Activated naive CD8-positive, alpha-beta T cell (primary cell): Measurements from ENCODE around the gene NALCN.

Experiments
- H3K27ac Mint-ChIP-seq: one replicate; pipeline ENCODE4 v1.8.0; 2021; ENCODE audit warnings: mixed read lengths
- H3K27me3 Mint-ChIP-seq: one replicate; pipeline ENCODE4 v1.8.0; 2021; ENCODE audit warnings: mixed read lengths
- H3K36me3 Mint-ChIP-seq: one replicate; pipeline ENCODE4 v1.8.0; 2021; ENCODE audit warnings: mixed read lengths
- H3K4me1 Mint-ChIP-seq: one replicate; pipeline ENCODE4 v1.8.0; 2021; ENCODE audit warnings: low read depth, mixed read lengths
- H3K4me3 Mint-ChIP-seq: one replicate; pipeline ENCODE4 v1.8.0; 2021; ENCODE audit warnings: mild to moderate bottlenecking, mixed read lengths
- H3K9me3 Mint-ChIP-seq: one replicate; pipeline ENCODE4 v1.8.0; 2021; ENCODE audit warnings: low read depth, mixed read lengths

The NALCN gene

GRCh38 chr13:101300531-101300930 lies 115.8 kb downstream of the NALCN start:
- no peaks in the 10 kb centered on the region for H3K36me3 Mint-ChIP-seq

DNA sequence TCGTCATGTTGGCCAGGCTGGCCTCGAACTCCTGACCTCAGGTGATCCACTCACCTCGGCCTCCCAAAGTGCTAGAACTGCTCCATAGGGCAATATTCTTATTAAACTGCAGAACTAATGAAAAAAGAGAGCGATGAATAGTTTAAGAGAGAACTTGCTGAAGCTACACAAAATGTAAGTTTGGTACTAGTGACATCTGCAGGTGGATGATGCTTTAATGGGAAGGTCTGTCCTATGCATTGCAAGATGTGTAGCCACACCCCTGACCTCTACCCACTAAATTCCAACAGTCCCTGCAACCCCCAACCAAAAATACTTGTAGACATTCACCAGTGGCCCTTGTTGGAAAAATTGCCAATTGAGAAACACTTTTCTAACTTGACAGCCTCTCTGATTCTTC lies 117.8 kb downstream of the NALCN start:
- Mint-ChIP-seq H3K4me3 (no peak overlapping the region), H3K27ac (no peak overlapping the region), H3K36me3 (no peaks in the 10 kb centered on the region), H3K4me1 (no peaks in the 10 kb centered on the region), H3K27me3 (no peaks in the 10 kb centered on the region), H3K9me3 (peaks cover 4% of the 10 kb centered on the region)

More at GRCh38 chr13:101300531-101300930, 115.8 kb downstream of the NALCN start:
- Mint-ChIP-seq H3K4me1 (no peaks in the 10 kb centered on the region), H3K27ac (no peak overlapping the region), H3K27me3 (no peaks in the 10 kb centered on the region), H3K9me3 (no peaks in the 10 kb centered on the region), H3K4me3 (no peak overlapping the region)

- Mint-ChIP-seq H3K9me3 (peaks cover 4% of the 10 kb centered on the region), H3K27me3 (no peaks in the 10 kb centered on the region), H3K27ac (no peak overlapping the region), H3K4me3 (no peak overlapping the region), H3K4me1 (no peaks in the 10 kb centered on the region), H3K36me3 (no peaks in the 10 kb centered on the region)
These were observed 118.5 kb downstream of the NALCN start for GRCh38 chr13:101297794-101298193.

- H3K27ac Mint-ChIP-seq: no peak overlapping the region
- H3K9me3 Mint-ChIP-seq: peaks cover 4% of the 10 kb centered on the region
- H3K4me1 Mint-ChIP-seq: no peaks in the 10 kb centered on the region
- no peaks in the 10 kb centered on the region for H3K36me3 Mint-ChIP-seq
- peaks cover 4% of the 10 kb centered on the region for H3K27me3 Mint-ChIP-seq
- H3K4me3 Mint-ChIP-seq: no peak overlapping the region
These were observed 123.6 kb downstream of the NALCN start for GRCh38 chr13:101292711-101293110.

- H3K27ac Mint-ChIP-seq: no peak overlapping the region
These were observed 124.4 kb downstream of the NALCN start for GRCh38 chr13:101291646-101292515.

DNA sequence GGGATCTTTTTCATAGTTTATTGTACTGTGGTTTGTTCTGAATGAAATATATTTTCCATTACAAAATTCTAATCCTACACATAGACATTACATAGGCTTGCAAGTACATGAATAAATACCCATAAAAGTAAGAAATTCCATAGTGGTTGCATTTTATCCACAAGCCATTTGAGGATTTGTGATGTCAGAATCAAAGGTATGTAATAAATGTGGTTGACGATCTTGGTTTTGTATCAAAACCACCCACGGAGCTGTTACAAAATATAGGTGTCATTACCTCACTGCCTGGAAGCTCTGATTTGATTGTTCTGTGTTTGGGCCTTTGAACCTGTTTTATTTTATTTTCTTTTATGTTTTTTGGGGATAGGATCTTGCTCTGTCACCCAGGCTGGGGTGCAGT lies 125.1 kb downstream of the NALCN start:
- Mint-ChIP-seq H3K36me3 (no peaks in the 10 kb centered on the region), H3K27me3 (peaks cover 4% of the 10 kb centered on the region), H3K9me3 (peaks cover 4% of the 10 kb centered on the region), H3K27ac (no peak overlapping the region), H3K4me1 (no peaks in the 10 kb centered on the region), H3K4me3 (no peak overlapping the region)

More at GRCh38 chr13:101291646-101292515, 124.4 kb downstream of the NALCN start:
- Mint-ChIP-seq H3K4me1 (no peaks in the 10 kb centered on the region), H3K36me3 (no peaks in the 10 kb centered on the region), H3K27me3 (peaks cover 4% of the 10 kb centered on the region), H3K4me3 (no peak overlapping the region), H3K9me3 (peaks cover 4% of the 10 kb centered on the region)

DNA sequence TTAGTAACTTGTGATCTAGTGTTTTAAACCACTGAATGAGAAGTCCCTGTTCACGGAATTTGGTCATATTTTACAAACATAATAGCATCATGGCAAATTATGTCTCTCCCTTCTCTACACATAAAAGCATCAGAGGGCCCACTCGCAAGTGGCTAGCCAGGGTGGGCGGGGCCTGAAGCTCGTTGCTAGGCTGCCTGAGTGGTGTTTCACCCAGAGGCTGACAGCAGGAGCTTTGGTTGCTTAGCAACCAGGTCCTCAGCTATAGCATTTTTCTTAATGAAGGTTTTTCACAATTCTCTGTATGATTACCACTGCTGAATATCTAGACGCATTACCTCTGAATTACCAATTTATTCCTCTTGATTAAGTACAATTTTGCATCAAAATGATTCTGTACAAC lies 126.5 kb downstream of the NALCN start:
- no peaks in the 10 kb centered on the region for H3K36me3 Mint-ChIP-seq
- peaks cover 4% of the 10 kb centered on the region for H3K9me3 Mint-ChIP-seq
- H3K27me3 Mint-ChIP-seq: peaks cover 6% of the 10 kb centered on the region
- no peak overlapping the region for H3K4me3 Mint-ChIP-seq
- no peaks in the 10 kb centered on the region for H3K4me1 Mint-ChIP-seq
- H3K27ac Mint-ChIP-seq: no peak overlapping the region

- Mint-ChIP-seq H3K27ac (no peak overlapping the region), H3K4me1 (no peaks in the 10 kb centered on the region), H3K36me3 (no peaks in the 10 kb centered on the region), H3K27me3 (peaks cover 1% of the 10 kb centered on the region), H3K9me3 (no peaks in the 10 kb centered on the region), H3K4me3 (no peak overlapping the region)
These were observed 132.5 kb downstream of the NALCN start for GRCh38 chr13:101283782-101284181.

DNA sequence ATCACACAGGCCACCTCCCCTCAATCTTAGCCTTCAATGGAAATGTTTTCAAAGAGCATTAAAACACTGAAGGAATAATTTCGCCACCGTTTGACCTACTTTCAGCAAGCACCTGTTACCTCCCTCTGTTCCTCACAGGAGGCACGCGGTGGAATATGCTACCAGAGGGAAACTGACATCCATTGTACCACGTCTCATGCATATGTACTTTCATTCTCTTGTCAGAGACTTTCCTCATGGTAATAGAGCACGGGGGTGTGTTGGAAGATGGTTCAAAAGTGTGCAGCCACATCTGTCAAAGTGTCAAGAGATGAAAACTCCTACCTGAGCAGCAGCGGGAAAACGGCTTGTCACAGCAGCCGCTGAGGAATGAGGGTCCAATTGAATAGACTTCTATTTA lies 143.4 kb downstream of the NALCN start:
- H3K27me3 Mint-ChIP-seq: no peaks in the 10 kb centered on the region
- H3K36me3 Mint-ChIP-seq: no peaks in the 10 kb centered on the region
- H3K27ac Mint-ChIP-seq: no peak overlapping the region
- H3K9me3 Mint-ChIP-seq: no peaks in the 10 kb centered on the region
- H3K4me1 Mint-ChIP-seq: no peaks in the 10 kb centered on the region
- H3K4me3 Mint-ChIP-seq: no peak overlapping the region

DNA sequence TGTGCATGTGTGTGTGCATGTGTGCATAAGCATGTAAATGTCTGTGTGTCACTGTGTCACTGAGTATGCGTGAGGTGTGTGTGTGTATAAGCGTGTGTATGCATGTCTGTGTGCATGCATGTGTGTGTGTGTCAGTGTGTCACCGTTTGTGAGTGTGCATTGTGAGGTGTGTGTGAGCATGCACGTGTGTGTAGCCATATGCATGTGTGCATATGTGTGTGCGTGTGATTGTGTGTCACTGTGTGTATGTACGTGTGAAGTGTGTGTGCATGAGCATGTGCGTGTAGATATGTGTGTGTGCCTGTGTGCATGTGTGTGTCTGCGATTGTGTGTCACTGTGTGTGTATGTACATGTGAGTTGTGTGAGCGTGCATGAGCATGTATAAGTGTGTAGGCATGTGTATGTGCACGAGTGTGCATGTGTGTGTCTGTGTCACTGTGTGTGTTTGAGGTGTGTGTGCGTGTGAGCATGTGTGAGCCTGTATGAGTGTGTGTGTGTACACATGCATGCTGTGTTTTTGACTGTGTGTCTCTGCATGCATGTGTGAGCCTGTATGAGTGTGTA lies 144.5 kb downstream of the NALCN start:
- Mint-ChIP-seq H3K27ac (no peak overlapping the region), H3K4me3 (no peak overlapping the region), H3K4me1 (no peaks in the 10 kb centered on the region), H3K9me3 (no peaks in the 10 kb centered on the region), H3K27me3 (no peaks in the 10 kb centered on the region), H3K36me3 (no peaks in the 10 kb centered on the region)

DNA sequence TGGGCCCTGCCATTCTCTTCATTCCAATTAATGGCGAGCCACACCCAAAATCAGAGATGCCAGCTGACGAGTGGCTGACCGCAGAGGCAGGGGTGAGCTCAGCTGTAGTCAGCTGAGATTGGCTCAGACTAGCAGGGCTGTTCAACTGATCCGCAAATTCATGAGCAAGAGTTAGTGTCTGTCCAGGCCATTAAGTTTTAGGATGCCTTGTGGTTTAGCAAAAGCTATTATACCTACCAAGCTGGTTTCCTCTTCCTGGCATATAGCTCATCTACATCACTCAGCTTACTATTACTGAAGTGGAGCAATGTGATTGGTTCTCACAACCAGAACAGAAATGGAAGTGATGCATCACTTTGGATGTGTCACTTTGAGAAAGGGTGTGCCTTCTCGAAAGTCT lies 148.7 kb downstream of the NALCN start:
- H3K4me3 Mint-ChIP-seq: no peak overlapping the region
- peaks cover 3% of the 10 kb centered on the region for H3K4me1 Mint-ChIP-seq
- H3K27me3 Mint-ChIP-seq: no peaks in the 10 kb centered on the region
- H3K9me3 Mint-ChIP-seq: peaks cover 3% of the 10 kb centered on the region
- no peak overlapping the region for H3K27ac Mint-ChIP-seq
- H3K36me3 Mint-ChIP-seq: no peaks in the 10 kb centered on the region

GRCh38 chr13:101265934-101266333 lies 150.4 kb downstream of the NALCN start:
- Mint-ChIP-seq H3K9me3 (peaks cover 3% of the 10 kb centered on the region), H3K27me3 (no peaks in the 10 kb centered on the region)

GRCh38 chr13:101264931-101265330 lies 151.4 kb downstream of the NALCN start:
- Mint-ChIP-seq H3K36me3 (no peaks in the 10 kb centered on the region), H3K27me3 (no peaks in the 10 kb centered on the region), H3K4me1 (peaks cover 3% of the 10 kb centered on the region), H3K27ac (no peak overlapping the region), H3K4me3 (no peak overlapping the region), H3K9me3 (peaks cover 3% of the 10 kb centered on the region)

More at GRCh38 chr13:101265934-101266333, 150.4 kb downstream of the NALCN start:
- H3K4me3 Mint-ChIP-seq: no peak overlapping the region
- peaks cover 3% of the 10 kb centered on the region for H3K4me1 Mint-ChIP-seq
- H3K27ac Mint-ChIP-seq: no peak overlapping the region
- no peaks in the 10 kb centered on the region for H3K36me3 Mint-ChIP-seq

DNA sequence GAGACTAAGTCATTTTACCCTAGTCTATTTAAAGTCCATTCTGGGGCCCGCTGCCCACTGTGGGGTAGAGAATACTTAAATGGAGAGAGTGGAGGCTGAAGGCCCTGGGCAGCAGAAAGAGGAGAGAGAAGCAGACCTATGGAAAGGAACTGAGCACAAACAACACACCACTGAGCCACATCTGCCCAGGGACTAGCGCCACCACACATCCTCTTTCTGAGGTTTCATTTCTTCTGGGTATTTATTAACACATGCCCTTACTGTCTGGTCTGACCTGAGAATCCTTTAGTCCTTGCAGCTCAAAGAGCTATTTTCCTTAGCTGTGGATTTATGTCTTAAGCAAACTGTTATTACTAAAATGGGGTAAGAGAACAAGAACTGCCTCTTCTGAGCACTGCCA lies 154.0 kb downstream of the NALCN start:
- Mint-ChIP-seq H3K27me3 (no peaks in the 10 kb centered on the region), H3K4me1 (peaks cover 10% of the 10 kb centered on the region), H3K27ac (no peak overlapping the region), H3K4me3 (no peak overlapping the region), H3K9me3 (peaks cover 3% of the 10 kb centered on the region), H3K36me3 (no peaks in the 10 kb centered on the region)

- Mint-ChIP-seq H3K4me3 (no peak overlapping the region), H3K27ac (no peak overlapping the region), H3K9me3 (no peaks in the 10 kb centered on the region), H3K27me3 (no peaks in the 10 kb centered on the region), H3K4me1 (peaks cover 7% of the 10 kb centered on the region), H3K36me3 (no peaks in the 10 kb centered on the region)
These were observed 157.8 kb downstream of the NALCN start for GRCh38 chr13:101258509-101258908.
